IMR-90 (cell line): ENCODE results near the gene ATP10B. TPM values are rescaled to one million over a fixed set of nuclear protein-coding genes. Genes with fewer than 3 reads are reported as not detected.

Experiments
- ATAC-seq: fragments of 200-7000 bp; cut with Tn5 transposase; 2 replicates; pipeline ENCODE4 v1.9.1; 2020; ENCODE audit warnings: low read depth, mild to moderate bottlenecking, moderate library complexity
- BruUV-seq: library from RNA; stranded (reverse); fragments of 400-500 nt; replicated peaks from 2 replicates; lab custom pipeline; 2021; lab: Mats Ljungman, UMichigan
- CTCF ChIA-PET: fragments of 300-600 bp; formaldehyde crosslinking; extraction: SDS; loops from one replicate; lab custom pipeline; 2021; ENCODE audit warnings: antibody characterized with exemption; lab: Yijun Ruan, JAX
- POLR2A ChIA-PET: fragments of 300-600 bp; sonication (Branson Sonifier 250); formaldehyde crosslinking; loops from one replicate; lab custom pipeline; 2022; ENCODE audit warnings: antibody characterized with exemption; ENCODE audit not compliant: unreplicated experiment; lab: Charles Lee
- DNase-seq: peaks from one replicate; pipeline ENCODE4 v3.0.0; 2013
- H2AFZ ChIP-seq: replicated peaks from 2 replicates; pipeline ENCODE3; 2013; ENCODE audit warnings: low read length, mild to moderate bottlenecking; ENCODE audit not compliant: poor library complexity
- H2AK5ac ChIP-seq: 2 replicates; pipeline ENCODE4 v1.6.1; 2013; ENCODE audit warnings: low read depth, low read length, inconsistent platforms
- H2AK9ac ChIP-seq: replicated peaks from 2 replicates; pipeline ENCODE3; 2013; ENCODE audit warnings: mild to moderate bottlenecking, low read depth, low read length, moderate library complexity; ENCODE audit not compliant: poor library complexity
- H2BK120ac ChIP-seq: 2 replicates; pipeline ENCODE4 v1.6.1; 2013; ENCODE audit warnings: low read depth, low read length, inconsistent platforms
- H2BK15ac ChIP-seq: 3 replicates; pipeline ENCODE4 v1.6.1; 2013; ENCODE audit warnings: low read depth, low read length, inconsistent platforms
- H2BK20ac ChIP-seq: 2 replicates; pipeline ENCODE4 v1.6.1; 2013; ENCODE audit warnings: low read depth, mild to moderate bottlenecking, inconsistent platforms, low read length, moderate library complexity
- H2BK5ac ChIP-seq: 2 replicates; pipeline ENCODE4 v1.6.1; 2013; ENCODE audit warnings: mild to moderate bottlenecking, low read depth, low read length, inconsistent platforms; ENCODE audit not compliant: poor library complexity, severe bottlenecking
- H3K14ac ChIP-seq: replicated peaks from 2 replicates; pipeline ENCODE4 v1.6.1; 2013; ENCODE audit warnings: low read depth, low read length, inconsistent platforms
- H3K18ac ChIP-seq: 2 replicates; pipeline ENCODE4 v1.6.1; 2013; ENCODE audit warnings: low read depth, low read length, control low read depth
- H3K23ac ChIP-seq: 2 replicates; pipeline ENCODE4 v1.6.1; 2013; ENCODE audit warnings: low read depth, low read length, inconsistent platforms
- H3K27ac ChIP-seq: 2 replicates; pipeline ENCODE4 v1.5.1; 2013; ENCODE audit warnings: mild to moderate bottlenecking, control low read depth, low read length; ENCODE audit not compliant: insufficient read depth
- H3K27me3 ChIP-seq: 2 replicates; pipeline ENCODE4 v1.6.1; 2013; ENCODE audit warnings: low read length; ENCODE audit not compliant: control insufficient read depth, insufficient read depth
- H3K36me3 ChIP-seq: 2 replicates; pipeline ENCODE4 v1.6.1; 2013; ENCODE audit warnings: low read length, mixed read lengths; ENCODE audit not compliant: control insufficient read depth, insufficient read depth
- H3K4ac ChIP-seq: 2 replicates; pipeline ENCODE4 v1.6.1; 2013; ENCODE audit warnings: low read depth, low read length, inconsistent platforms
- H3K4me1 ChIP-seq: 2 replicates; pipeline ENCODE4 v1.6.1; 2013; ENCODE audit warnings: low read length, mixed read lengths; ENCODE audit not compliant: control insufficient read depth, insufficient read depth
- H3K4me2 ChIP-seq: 2 replicates; pipeline ENCODE4 v1.6.1; 2013; ENCODE audit warnings: low read depth, mild to moderate bottlenecking, control low read depth, low read length, moderate library complexity
- H3K4me3 ChIP-seq: 2 replicates; pipeline ENCODE4 v1.5.1; 2013; ENCODE audit warnings: low read depth, mild to moderate bottlenecking, control low read depth, low read length, moderate library complexity; ENCODE audit not compliant: insufficient read depth
- H3K56ac ChIP-seq: 2 replicates; pipeline ENCODE4 v1.6.1; 2013; ENCODE audit warnings: low read length, inconsistent platforms; ENCODE audit not compliant: insufficient read depth; ENCODE audit errors: extremely low read depth
- H3K79me1 ChIP-seq, 2 experiments: 2 replicates each; pipeline ENCODE4 v1.6.1; 2013; ENCODE audit warnings: low read length in 2 of 2, inconsistent platforms in 1 of 2, low read depth in 1 of 2
- H3K9ac ChIP-seq: 2 replicates; pipeline ENCODE4 v1.6.1; 2013; ENCODE audit warnings: low read depth, low read length, control low read depth
- H3K9me1 ChIP-seq: 2 replicates; pipeline ENCODE4 v1.6.1; 2013; ENCODE audit warnings: low read length, inconsistent platforms; ENCODE audit not compliant: insufficient read depth
- H3K9me3 ChIP-seq: 2 replicates; pipeline ENCODE4 v1.6.1; 2013; ENCODE audit warnings: low read length; ENCODE audit not compliant: control insufficient read depth, insufficient read depth
- H4K20me1 ChIP-seq: 2 replicates; pipeline ENCODE4 v1.6.1; 2013; ENCODE audit warnings: low read length, inconsistent platforms; ENCODE audit not compliant: insufficient read depth
- H4K5ac ChIP-seq: 2 replicates; pipeline ENCODE4 v1.6.1; 2013; ENCODE audit warnings: mild to moderate bottlenecking, low read depth, low read length, control low read depth
- H4K8ac ChIP-seq, 2 experiments: 2 replicates each; pipeline ENCODE4 v1.6.1; 2013; ENCODE audit warnings: low read depth in 2 of 2, low read length in 2 of 2, control low read depth in 1 of 2, inconsistent platforms in 1 of 2
- H4K91ac ChIP-seq: 2 replicates; pipeline ENCODE4 v1.6.1; 2013; ENCODE audit warnings: low read depth, low read length, inconsistent platforms; ENCODE audit not compliant: insufficient read depth
- BHLHE40 ChIP-seq: fragments of 150-350 bp; IDR thresholded peaks from 2 replicates; pipeline ENCODE4 v1.6.1; 2016; ENCODE audit warnings: mild to moderate bottlenecking, low read depth, low read length
- CEBPB ChIP-seq: IDR thresholded peaks from 2 replicates; pipeline ENCODE4 v1.6.1; 2012; ENCODE audit warnings: low read depth, low read length, improper control_type of control experiment
- CHD1 ChIP-seq: IDR thresholded peaks from 2 replicates; pipeline ENCODE4 v1.6.1; 2012; ENCODE audit warnings: low read depth, low read length, improper control_type of control experiment
- CTCF ChIP-seq: conservative IDR thresholded peaks from 2 replicates; pipeline ENCODE4 v1.5.1; 2012; ENCODE audit warnings: mild to moderate bottlenecking, low read depth, low read length, improper control_type of control experiment
- ELK1 ChIP-seq: fragments of 150-350 bp; IDR thresholded peaks from 2 replicates; pipeline ENCODE4 v1.6.1; 2016; ENCODE audit warnings: low read depth, mild to moderate bottlenecking, low read length, moderate library complexity, borderline replicate concordance
- MAFK ChIP-seq: IDR thresholded peaks from 2 replicates; pipeline ENCODE4 v1.6.1; 2012; ENCODE audit warnings: low read depth, low read length, improper control_type of control experiment
- MXI1 ChIP-seq: IDR thresholded peaks from 2 replicates; pipeline ENCODE4 v1.6.1; 2012; ENCODE audit warnings: low read depth, mild to moderate bottlenecking, low read length, moderate library complexity, borderline replicate concordance
- POLR2A ChIP-seq: IDR thresholded peaks from 2 replicates; pipeline ENCODE4 v1.6.1; 2012; ENCODE audit warnings: mild to moderate bottlenecking, low read depth, low read length
- RAD21 ChIP-seq: IDR thresholded peaks from 2 replicates; pipeline ENCODE4 v1.6.1; 2012; ENCODE audit warnings: low read length, improper control_type of control experiment
- RCOR1 ChIP-seq: IDR thresholded peaks from 2 replicates; pipeline ENCODE4 v1.6.1; 2012; ENCODE audit warnings: mild to moderate bottlenecking, low read length, improper control_type of control experiment; ENCODE audit not compliant: insufficient replicate concordance
- RFX5 ChIP-seq: IDR thresholded peaks from 2 replicates; pipeline ENCODE4 v1.8.0; 2012; ENCODE audit warnings: low read depth, mild to moderate bottlenecking, low read length, moderate library complexity
- SMC3 ChIP-seq: fragments of 150-350 bp; IDR thresholded peaks from 2 replicates; pipeline ENCODE4 v1.6.1; 2016; ENCODE audit warnings: low read depth, mild to moderate bottlenecking, antibody characterized with exemption, low read length, moderate library complexity
- USF2 ChIP-seq: fragments of 150-350 bp; IDR thresholded peaks from 2 replicates; pipeline ENCODE4 v1.6.1; 2017; ENCODE audit warnings: mild to moderate bottlenecking, antibody characterized with exemption, low read length, low read depth
- WGBS, 2 experiments: methylation state at CpG; one replicate each; pipeline versions ENCODE4 v1.1.5 to v1.1.7; 2013; ENCODE audit warnings: missing lambda C conversion rate in 2 of 2; ENCODE audit not compliant: insufficient read length in 1 of 2; ENCODE audit errors: extremely low coverage in 2 of 2; 5-methylcytosine and 5-hydroxymethylcytosine counted together
- dilution Hi-C: fragments of 300-500 bp; cut with HindIII; formaldehyde crosslinking; loops from one replicate; pipeline ENCODE4 v1.14.3; 2018; ENCODE audit warnings: low sequenced_read_pairs; ENCODE audit not compliant: unreplicated experiment
- in situ Hi-C: fragments of 300-500 bp; cut with MboI; formaldehyde crosslinking; loops from 3 replicates; pipeline ENCODE4 v1.14.3; 2019; ENCODE audit warnings: low sequenced_read_pairs, inconsistent platforms, mixed read lengths
- intact Hi-C: fragments of 100-400 bp; cut with micrococcal nuclease; formaldehyde crosslinking; loops from 2 replicates; pipeline ENCODE4 v1.10.0; 2022
- polyA plus RNA-seq, 3 experiments: library from polyadenylated mRNA; depleted of rRNA; stranded (reverse); fragments of >200 nt; gene quantifications; 2 replicates each; pipeline ENCODE4 v1.2.3, GENCODE V29; 2012; ENCODE audit warnings: low replicate concordance in 1 of 3
- total RNA-seq: library from RNA; depleted of rRNA; stranded (reverse); fragments of >200 nt; gene quantifications from 2 replicates; pipeline ENCODE4 v1.2.3, GENCODE V29; 2012

ATP10B gene
- total and polyA plus RNA-seq, 2 of the 4 experiments (the other 2 are of a cell fraction) = not detected

GRCh38 chr5:160539431-160539830 is 312.6 kb downstream of the ATP10B start:
- Histone ChIP-seq H2AFZ (no peak overlapping the region), H3K27me3 (no peaks in the 10 kb centered on the region), H3K14ac (no peak overlapping the region), H2AK9ac (no peak overlapping the region), H4K5ac (no peak overlapping the region), H3K9me3 (no peaks in the 10 kb centered on the region), H2AK5ac (no peak overlapping the region), H4K8ac (no peak overlapping the region), H4K91ac (no peak overlapping the region), H4K20me1 (no peaks in the 10 kb centered on the region), H2BK15ac (no peak overlapping the region), H3K4me1 (no peaks in the 10 kb centered on the region), H2BK20ac (no peak overlapping the region), H3K9ac (no peak overlapping the region), H3K79me1 (no peaks in the 10 kb centered on the region), H3K4me3 (no peak overlapping the region), H2BK5ac (no peak overlapping the region), H3K27ac (no peak overlapping the region), H3K36me3 (no peaks in the 10 kb centered on the region), H3K18ac (no peak overlapping the region), H3K4me2 (no peak overlapping the region), H3K9me1 (no peaks in the 10 kb centered on the region), H2BK120ac (no peak overlapping the region), H3K23ac (no peak overlapping the region), H3K56ac (no peak overlapping the region), H3K4ac (no peak overlapping the region)
- TF ChIP-seq SMC3 (no peak), CEBPB (no peak), MXI1 (no peak), CHD1 (no peak), RCOR1 (no peak), RFX5 (no peak), POLR2A (no peak), ELK1 (no peak), RAD21 (no peak), BHLHE40 (no peak), MAFK (no peak), CTCF (no peak), USF2 (no peak)
- ATAC-seq = no peak
- ChIA-PET POLR2A (no interaction called here), CTCF (no interaction called here)
- intact Hi-C loops = no loop called here
- no peak for DNase-seq
- BruUV-seq = no TSS peak
- dilution Hi-C loops = no loop called here
- in situ Hi-C loops = no loop called here
- no CpG with 5 or more reads among the region's 1 CpG for WGBS, 2 experiments
